HEK293 (cell line): ENCODE results near the gene SCYGR4.

Experiments
- CTCF ChIA-PET: fragments of 350-600 bp; formaldehyde crosslinking; extraction: SDS; loops from one replicate; lab custom pipeline; 2021; ENCODE audit warnings: antibody characterized with exemption; lab: Yijun Ruan, JAX
- POLR2A ChIA-PET: fragments of 300-600 bp; formaldehyde crosslinking; extraction: SDS; loops from one replicate; lab custom pipeline; 2020; ENCODE audit warnings: antibody characterized with exemption, inconsistent platforms; lab: Yijun Ruan, JAX
- H3K27ac ChIP-seq: fragments of 200-500 bp; sonication (Bioruptor generic); 2 replicates; pipeline ENCODE4 v1.5.1; 2014; ENCODE audit warnings: low read depth, low read length, control low read depth, inconsistent platforms; ENCODE audit errors: extremely low read depth
- H3K36me3 ChIP-seq, 2 experiments: fragments of 200-500 bp in 1 of 2; sonication (Bioruptor generic) in 1 of 2; 1 replicate in 1 of 2; 2 replicates in 1 of 2; pipeline ENCODE4 v1.5.1; 2014 to 2017; ENCODE audit warnings: inconsistent platforms in 2 of 2, low read length in 2 of 2; ENCODE audit not compliant: control insufficient read depth in 2 of 2, insufficient read depth in 1 of 2
- H3K4me1 ChIP-seq: fragments of 200-500 bp; sonication (Bioruptor generic); 2 replicates; pipeline ENCODE4 v1.5.1; 2014; ENCODE audit warnings: mild to moderate bottlenecking, low read length, inconsistent platforms; ENCODE audit not compliant: control insufficient read depth, insufficient read depth
- H3K4me3 ChIP-seq: 2 replicates; pipeline ENCODE4 v1.5.1; 2011; ENCODE audit warnings: low read depth, mild to moderate bottlenecking, control low read depth, low read length, moderate library complexity
- H3K9me3 ChIP-seq: fragments of 200-500 bp; sonication (Bioruptor generic); 2 replicates; pipeline ENCODE4 v1.5.1; 2014; ENCODE audit warnings: low read depth, low read length, inconsistent platforms; ENCODE audit not compliant: control insufficient read depth, insufficient read depth
- BCL11B ChIP-seq: fragments of 450-650 bp; formaldehyde crosslinking; IDR thresholded peaks from 2 replicates; pipeline ENCODE4 v1.5.1; 2016; ENCODE audit warnings: low read depth, missing biosample characterization, missing genetic modification characterization
- EGR2 ChIP-seq: fragments of 450-650 bp; formaldehyde crosslinking; IDR thresholded peaks from 2 replicates; pipeline ENCODE4 v1.5.1; 2016; ENCODE audit warnings: low read depth, missing biosample characterization, missing genetic modification characterization
- OVOL3 ChIP-seq: fragments of 450-650 bp; formaldehyde crosslinking; IDR thresholded peaks from 2 replicates; pipeline ENCODE4 v1.5.1; 2016; ENCODE audit warnings: missing biosample characterization, missing genetic modification characterization
- PRDM4 ChIP-seq: fragments of 450-650 bp; formaldehyde crosslinking; IDR thresholded peaks from 2 replicates; pipeline ENCODE4 v1.5.1; 2017; ENCODE audit warnings: missing biosample characterization, missing genetic modification characterization
- ZBTB17 ChIP-seq: fragments of 450-650 bp; formaldehyde crosslinking; IDR thresholded peaks from 2 replicates; pipeline ENCODE4 v1.5.1; 2016; ENCODE audit warnings: missing biosample characterization, missing genetic modification characterization
- ZBTB21 ChIP-seq: fragments of 450-650 bp; formaldehyde crosslinking; IDR thresholded peaks from 2 replicates; pipeline ENCODE4 v1.5.1; 2017; ENCODE audit warnings: missing biosample characterization, missing genetic modification characterization
- ZBTB6 ChIP-seq: fragments of 450-650 bp; formaldehyde crosslinking; IDR thresholded peaks from 2 replicates; pipeline ENCODE4 v1.5.1; 2017; ENCODE audit warnings: missing biosample characterization, missing genetic modification characterization
- ZNF114 ChIP-seq: fragments of 450-650 bp; formaldehyde crosslinking; IDR thresholded peaks from 2 replicates; pipeline ENCODE4 v1.5.0; 2017; ENCODE audit warnings: missing biosample characterization, missing genetic modification characterization
- ZNF16 ChIP-seq: fragments of 450-650 bp; formaldehyde crosslinking; IDR thresholded peaks from 2 replicates; pipeline ENCODE4 v1.5.1; 2016; ENCODE audit warnings: low read depth, missing biosample characterization, missing genetic modification characterization
- ZNF175 ChIP-seq: fragments of 450-650 bp; formaldehyde crosslinking; IDR thresholded peaks from 2 replicates; pipeline ENCODE4 v1.5.1; 2016; ENCODE audit warnings: missing biosample characterization, missing genetic modification characterization
- ZNF18 ChIP-seq: fragments of 450-650 bp; formaldehyde crosslinking; IDR thresholded peaks from 2 replicates; pipeline ENCODE4 v1.5.1; 2016; ENCODE audit warnings: missing biosample characterization, missing genetic modification characterization
- ZNF202 ChIP-seq: fragments of 450-650 bp; formaldehyde crosslinking; IDR thresholded peaks from 2 replicates; pipeline ENCODE4 v1.5.1; 2016; ENCODE audit warnings: missing biosample characterization, missing genetic modification characterization, borderline replicate concordance
- ZNF221 ChIP-seq: fragments of 450-650 bp; formaldehyde crosslinking; IDR thresholded peaks from 2 replicates; pipeline ENCODE4 v1.5.1; 2017; ENCODE audit warnings: missing biosample characterization, missing genetic modification characterization, borderline replicate concordance
- ZNF239 ChIP-seq: fragments of 450-650 bp; formaldehyde crosslinking; IDR thresholded peaks from 2 replicates; pipeline ENCODE4 v1.5.1; 2016; ENCODE audit warnings: missing biosample characterization, missing genetic modification characterization
- ZNF266 ChIP-seq: fragments of 450-650 bp; formaldehyde crosslinking; IDR thresholded peaks from 2 replicates; pipeline ENCODE4 v1.5.1; 2016; ENCODE audit warnings: missing biosample characterization, missing genetic modification characterization, low read depth
- ZNF423 ChIP-seq: fragments of 450-650 bp; formaldehyde crosslinking; IDR thresholded peaks from 2 replicates; pipeline ENCODE4 v1.5.1; 2016; ENCODE audit warnings: missing biosample characterization, missing genetic modification characterization
- ZNF426 ChIP-seq: fragments of 450-650 bp; formaldehyde crosslinking; IDR thresholded peaks from 2 replicates; pipeline ENCODE4 v1.5.1; 2017; ENCODE audit warnings: missing biosample characterization, missing genetic modification characterization, mild to moderate bottlenecking, inconsistent platforms, moderate library complexity
- ZNF514 ChIP-seq: fragments of 450-650 bp; formaldehyde crosslinking; IDR thresholded peaks from 2 replicates; pipeline ENCODE4 v1.5.1; 2016; ENCODE audit warnings: missing biosample characterization, missing genetic modification characterization
- ZNF518A ChIP-seq: fragments of 450-650 bp; formaldehyde crosslinking; conservative IDR thresholded peaks from 2 replicates; pipeline ENCODE4 v1.5.1; 2016; ENCODE audit warnings: low read depth, missing biosample characterization, missing genetic modification characterization
- ZNF558 ChIP-seq: fragments of 450-650 bp; formaldehyde crosslinking; IDR thresholded peaks from 2 replicates; pipeline ENCODE4 v1.5.1; 2016; ENCODE audit warnings: missing biosample characterization, missing genetic modification characterization
- ZNF610 ChIP-seq: fragments of 450-650 bp; formaldehyde crosslinking; IDR thresholded peaks from 2 replicates; pipeline ENCODE4 v1.5.1; 2016; ENCODE audit warnings: missing biosample characterization, missing genetic modification characterization, borderline replicate concordance
- ZNF76 ChIP-seq: fragments of 450-650 bp; formaldehyde crosslinking; IDR thresholded peaks from 2 replicates; pipeline ENCODE4; 2016; ENCODE audit warnings: low read depth, missing biosample characterization, missing genetic modification characterization, borderline replicate concordance
- ZNF785 ChIP-seq: fragments of 450-650 bp; formaldehyde crosslinking; IDR thresholded peaks from 2 replicates; pipeline ENCODE4 v1.5.1; 2016; ENCODE audit warnings: missing biosample characterization, missing genetic modification characterization
- ZNF792 ChIP-seq: fragments of 450-650 bp; formaldehyde crosslinking; IDR thresholded peaks from 2 replicates; pipeline ENCODE4 v1.5.1; 2016; ENCODE audit warnings: missing biosample characterization, missing genetic modification characterization

The SCYGR4 gene

GRCh38 chr2:227615906-227616305 is 1.4 kb upstream of the SCYGR4 start:
- Histone ChIP-seq H3K9me3 (no peaks in the 10 kb centered on the region), H3K4me1 (0 out of 2 replicates have a peak, but pooled peaks cover 3% of the 10 kb centered on the region), H3K27ac (no peak overlapping the region), H3K4me3 (no peak overlapping the region), H3K36me3 (no peaks in the 10 kb centered on the region)
- ChIA-PET POLR2A (no interaction called here), CTCF (no interaction called here)
- no peak for TF ChIP-seq PRDM4 (tag by site-specific recombination)
- no peak for TF ChIP-seq ZNF221 (tag by site-specific recombination)
- no peak for TF ChIP-seq ZNF610
- TF ChIP-seq ZNF202 (tag by site-specific recombination), result no peak
- TF ChIP-seq ZNF514, result no peak
- no peak for TF ChIP-seq ZNF114 (tag by site-specific recombination)
- no peak for TF ChIP-seq ZNF518A (tag by site-specific recombination)

- POLR2A ChIA-PET, result no interaction called here
- 0 out of 2 replicates have a peak, but pooled peaks cover 3% of the 10 kb centered on the region for H3K4me1 ChIP-seq
- H3K27ac ChIP-seq, result no peak overlapping the region
- no peak overlapping the region for H3K4me3 ChIP-seq
- TF ChIP-seq ZBTB6 (no peak), ZNF266 (tag by site-specific recombination) (no peak), ZNF423 (no peak), ZBTB17 (tag by site-specific recombination) (no peak), ZNF18 (tag by site-specific recombination) (no peak), OVOL3 (tag by site-specific recombination) (no peak), ZBTB21 (tag by site-specific recombination) (no peak), ZNF785 (tag by site-specific recombination) (no peak), ZNF16 (no peak), EGR2 (tag by site-specific recombination) (no peak), BCL11B (no peak), ZNF426 (no peak), ZNF558 (tag by site-specific recombination) (no peak), ZNF239 (tag by site-specific recombination) (no peak), ZNF792 (tag by site-specific recombination) (no peak), ZNF76 (tag by site-specific recombination) (no peak), ZNF202 (tag by site-specific recombination) (no peak), ZNF175 (no peak)
- TF ChIP-seq, all 188 proteins: peak for 0
- H3K36me3 ChIP-seq, result no peaks in the 10 kb centered on the region
- CTCF ChIA-PET, result no interaction called here
- no peaks in the 10 kb centered on the region for H3K9me3 ChIP-seq
Observed at GRCh38 chr2:227616631-227617030, 667 bp upstream of the SCYGR4 start.
